K562 treated with DMSO at 1 percent for 48 hours (cell line): Measurements from ENCODE around the gene ATP5MG. TPM values are rescaled to one million over a fixed set of nuclear protein-coding genes. Genes with fewer than 3 reads are reported as not detected.

Experiments used
- total RNA-seq: library from RNA; unstranded; fragments of 300-600 nt; gene quantifications from 2 replicates; pipeline ENCODE4 v1.2.3, GENCODE V29; 2022; ENCODE audit warnings: low replicate concordance; ENCODE audit errors: extremely low read depth

The ATP5MG gene
- total RNA-seq, result not detected in 2 replicates

GRCh38 chr11:118401151-118401879, at the start of gene ATP5MG:
Gene ATP5MG, plus strand, starts transcription at chr11:118401606. Its CDS starts 60 bp downstream, at chr11:118401666.

GRCh38 chr11:118359295-118359958, 42.0 kb upstream of the ATP5MG start, which contains the start of gene UBE4A:
Gene UBE4A, plus strand, starts transcription at chr11:118359600. Its CDS starts 5,481 bp downstream, at chr11:118365081.

DNA sequence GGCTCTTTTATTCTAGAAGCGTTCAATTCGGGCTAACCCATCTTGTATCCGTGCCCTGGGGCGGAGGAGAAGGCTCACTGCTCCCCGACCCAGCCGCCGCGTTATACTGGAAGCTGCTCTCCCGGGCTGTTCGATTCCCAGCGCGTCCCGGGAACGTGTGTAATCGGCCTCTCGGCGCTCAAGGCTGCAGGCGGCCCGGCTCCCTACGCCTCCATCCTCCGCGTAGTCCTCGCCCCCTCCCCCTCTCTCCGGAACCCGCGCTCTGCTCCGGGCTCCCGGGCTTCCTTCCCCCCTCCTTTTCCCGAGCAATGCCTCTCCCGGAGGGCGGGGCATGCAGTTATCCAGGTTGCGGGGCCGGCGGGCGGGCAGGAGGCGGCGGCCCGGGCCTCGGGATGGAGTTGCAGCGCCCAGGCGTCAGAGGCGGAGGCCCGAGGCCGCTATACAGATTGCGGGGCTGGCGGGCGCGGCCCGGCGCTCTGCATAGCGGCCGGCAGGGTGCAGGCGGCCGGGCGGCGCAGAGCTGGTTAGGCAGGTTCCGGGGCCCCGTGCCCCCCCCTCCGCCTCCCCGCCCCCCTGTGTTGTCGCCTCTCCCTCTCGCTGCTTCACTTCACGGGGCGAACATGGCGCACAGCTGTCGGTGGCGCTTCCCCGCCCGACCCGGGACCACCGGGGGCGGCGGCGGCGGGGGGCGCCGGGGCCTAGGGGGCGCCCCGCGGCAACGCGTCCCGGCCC, 34.7 kb downstream of the ATP5MG start, which contains the start of gene KMT2A:
TSS of gene KMT2A (plus strand) at position 600 of the 732 bp plus-strand sequence. CDS start at position 621, 21 bp downstream.

Other genes starting within 250 kb of the ATP5MG start
- gene SCN4B, start 248.8 kb upstream of the ATP5MG start, total RNA-seq, result not detected in 2 replicates
- not detected in 2 replicates for gene SCN2B, start 225.0 kb upstream of the ATP5MG start, total RNA-seq
- not detected in 2 replicates for gene JAML, start 176.6 kb upstream of the ATP5MG start, total RNA-seq
- gene MPZL3, start 149.2 kb upstream of the ATP5MG start, total RNA-seq, result not detected in 2 replicates
- gene MPZL2, start 137.3 kb upstream of the ATP5MG start, total RNA-seq, result not detected in 2 replicates
- gene CD3E, start 96.9 kb upstream of the ATP5MG start, total RNA-seq, result not detected in 2 replicates
- gene CD3D, start 58.9 kb upstream of the ATP5MG start, total RNA-seq, result not detected in 2 replicates
- not detected in 2 replicates for gene CD3G, start 57.3 kb upstream of the ATP5MG start, total RNA-seq
- gene UBE4A, start 42.0 kb upstream of the ATP5MG start, total RNA-seq, result not detected in 2 replicates
- gene KMT2A, start 34.9 kb downstream of the ATP5MG start, total RNA-seq, result not detected in 2 replicates
- not detected in 2 replicates for gene TTC36, start 125.9 kb downstream of the ATP5MG start, total RNA-seq
- not detected in 2 replicates for gene TMEM25, start 129.6 kb downstream of the ATP5MG start, total RNA-seq
- gene IFT46, start 164.3 kb downstream of the ATP5MG start, total RNA-seq, result not detected in 2 replicates
- 94.5 TPM in 1 of 2 replicates, not detected in the other for gene ARCN1, start 170.8 kb downstream of the ATP5MG start, total RNA-seq
- not detected in 2 replicates for gene PHLDB1, start 206.0 kb downstream of the ATP5MG start, total RNA-seq